ENCODE measurements around the gene WDR54. TPM values are rescaled to one million over a fixed set of nuclear protein-coding genes. Genes with fewer than 3 reads are reported as not detected.

The WDR54 gene
- 47.4 and 59.1 TPM in 2 replicates for polyA plus RNA-seq (2011; rRNA removed)
- polyA plus RNA-seq (2012; cell fraction: cytosol; rRNA removed), result 115 and 130 TPM in 2 replicates
- 140 and 198 TPM in 2 replicates for polyA plus RNA-seq (2012; cell fraction: nucleus; rRNA removed)
- 59.4 to 68.5 TPM (median 62.5 TPM) in 3 replicates for polyA plus RNA-seq (2017; fragmentation: RNase III; extraction: RNeasy Plus Mini Kit Qiagen cat#74134 plus additional on column Dnase treatment)
- polyA minus RNA-seq (2011; rRNA and poly(A)+ RNA removed), result 120 and 127 TPM in 2 replicates

GRCh38 chr2:74421221-74421870 lies at the start of gene WDR54, which contains the start of gene C2orf81:
Gene WDR54 (plus strand): TSS chr2:74421730. CDS start chr2:74422154, 424 bp downstream.
Gene C2orf81 (minus strand): TSS chr2:74421619. CDS start chr2:74421560, 59 bp downstream.
- WGBS (ENCODE audit: missing lambda C conversion rate), result 1% methylated on average over 49 of the region's 57 CpGs
- TF ChIP-seq HEYL (CRISPR knock-in tag; IDR thresholded peaks at IDR 0.05) (no peak), JUN (IDR thresholded peaks at IDR 0.05) (peak; percentile 60 to 64; a peak in 2 of 5 replicates), ZSCAN20 (CRISPR knock-in tag; IDR thresholded peaks at IDR 0.05) (no peak), SREBF2 (IDR thresholded peaks at IDR 0.05) (no peak), PHF8 (IDR thresholded peaks at IDR 0.05; ENCODE audit: borderline replicate concordance, low read depth) (peak; percentile 90), REST (IDR thresholded peaks at IDR 0.05) (no peak), RARB (CRISPR knock-in tag; IDR thresholded peaks at IDR 0.05) (peak; percentile 55; the same call in 1 of the 2 replicates), ZNF302 (CRISPR knock-in tag; IDR thresholded peaks at IDR 0.05) (no peak), EHF (CRISPR knock-in tag; IDR thresholded peaks at IDR 0.05) (no peak), MAZ (IDR thresholded peaks at IDR 0.05; ENCODE audit: borderline replicate concordance, low read depth, low read length) (no peak), HOXA7 (CRISPR knock-in tag; IDR thresholded peaks at IDR 0.05) (no peak), KDM5A (IDR thresholded peaks at IDR 0.05) (no peak), CHD2 (IDR thresholded peaks at IDR 0.05; ENCODE audit: low read length, partially characterized antibody) (no peak), MYC (IDR thresholded peaks at IDR 0.05; ENCODE audit: borderline replicate concordance, low read length) (peak; percentile 18; the same call in 1 of the 2 replicates), GATA3 (IDR thresholded peaks at IDR 0.05; ENCODE audit: borderline replicate concordance) (no peak), CBX2 (IDR thresholded peaks at IDR 0.05; ENCODE audit: borderline replicate concordance, low read depth) (no peak), CTCF (IDR thresholded peaks at IDR 0.05) (no peak), EHMT2 (IDR thresholded peaks at IDR 0.05; ENCODE audit: low read depth) (no peak), TFCP2L1 (CRISPR knock-in tag; IDR thresholded peaks at IDR 0.05) (peak; percentile 61; the same call in 1 of the 2 replicates), TP53 (CRISPR knock-in tag; IDR thresholded peaks at IDR 0.05) (no peak), MAFK (IDR thresholded peaks at IDR 0.05; ENCODE audit: partially characterized antibody) (no peak), NPAS2 (CRISPR knock-in tag; IDR thresholded peaks at IDR 0.05; ENCODE audit: borderline replicate concordance) (no peak), CBX8 (IDR thresholded peaks at IDR 0.05) (no peak), E2F6 (IDR thresholded peaks at IDR 0.05; ENCODE audit: borderline replicate concordance, low read depth) (peak; percentile 93), CHD4 (IDR thresholded peaks at IDR 0.05; ENCODE audit: borderline replicate concordance) (no peak), FOXS1 (CRISPR knock-in tag; IDR thresholded peaks at IDR 0.05) (no peak), CEBPB (IDR thresholded peaks at IDR 0.05) (no peak), POLR2A (IDR thresholded peaks at IDR 0.05; ENCODE audit: low read length) (peak; percentile 86), BCL3 (IDR thresholded peaks at IDR 0.05) (peak; percentile 47; the same call in 1 of the 3 replicates), JUNB (IDR thresholded peaks at IDR 0.05) (no peak), HDAC2 (IDR thresholded peaks at IDR 0.05) (no peak), NFE2L2 (conservative IDR thresholded peaks at IDR 0.05; ENCODE audit: low read length) (no peak), RAD21 (conservative IDR thresholded peaks at IDR 0.05 in 1 of 2, IDR thresholded peaks at IDR 0.05 in 1 of 2) (no peak), HOXB5 (CRISPR knock-in tag; IDR thresholded peaks at IDR 0.05) (no peak), BHLHE40 (IDR thresholded peaks at IDR 0.05; ENCODE audit: low read depth, low read length) (peak; percentile 88)

More at GRCh38 chr2:74421221-74421870, at the start of gene WDR54, which contains the start of gene C2orf81:
- ChIA-PET CTCF (interaction anchor here (0.9 to 2.3 kb wide), 6 partner anchors 12 to 597 kb away, joined by 3 to 7 read pairs (median 3); no protein-coding TSS in a partner anchor), POLR2A (interaction anchor here (1.0 to 1.5 kb wide), 8 partner anchors 13 to 684 kb away, joined by 3 to 9 read pairs (median 4); partner anchors contain the start of genes INO80B, TPRKB and WBP1)
- peak; percentile 93 to 94 for DNase-seq (ENCODE audit: low read depth in 1 of 2, low spot score in 1 of 2)
- H3K4me3 ChIP-seq, result peak within 1 kb of the TSS; percentile 85
- FAIRE-seq, result no peak
- peaks cover 6% of the 10 kb centered on the region; the same call in 1 of the 3 replicates for H3K4me1 ChIP-seq
- peak within 1 kb of the TSS; percentile 80 to 87 for H3K27ac ChIP-seq
- H3K4me2 ChIP-seq, result peak within 1 kb of the TSS; percentile 66
- H3K9me3 ChIP-seq, result no peaks in the 10 kb centered on the region
- ATAC-seq, result peak; percentile 90 to 93

All from A549 (cell line).